Naive thymus-derived CD4-positive, alpha-beta T cell (primary cell): ENCODE data around the gene SLC35B4. TPM values are rescaled to one million over a fixed set of nuclear protein-coding genes. Genes with fewer than 3 reads are reported as not detected.

Source experiments
- ATAC-seq: fragments of 150-1000 bp; cut with Tn5 transposase; 2 replicates; pipeline ENCODE4 v1.10.0; 2021; ENCODE audit warnings: mild to moderate bottlenecking, moderate library complexity
- CTCF ChIA-PET: fragments of 350-600 bp; sonication (Branson Sonifier 250); formaldehyde crosslinking; loops from one replicate; lab custom pipeline; 2021; ENCODE audit warnings: antibody characterized with exemption; lab: Charles Lee
- POLR2A ChIA-PET: fragments of 350-600 bp; sonication (Branson Sonifier 250); formaldehyde crosslinking; loops from one replicate; lab custom pipeline; 2021; ENCODE audit warnings: antibody characterized with exemption, inconsistent platforms; lab: Charles Lee
- DNase-seq, 9 donors: peaks; one replicate each; pipeline versions ENCODE4 v3.0.0 to v3.0.0-alpha.2; 2020 to 2022; ENCODE audit warnings: mixed read lengths in 1 of 9
- H3K27ac ChIP-seq: one replicate; pipeline ENCODE4 v1.7.0; 2013; ENCODE audit warnings: mild to moderate bottlenecking, low read depth, low read length, moderate library complexity
- H3K27me3 ChIP-seq, 2 donors: one replicate each; pipeline ENCODE4 v1.7.0; 2013; ENCODE audit warnings: low read length in 2 of 2, mild to moderate bottlenecking in 2 of 2, moderate library complexity in 2 of 2; ENCODE audit not compliant: control insufficient read depth in 2 of 2, insufficient read depth in 2 of 2
- H3K36me3 ChIP-seq, 3 experiments: 1 replicate in 2 of 3; 2 replicates in 1 of 3; pipeline ENCODE4 v1.7.0; 2013; ENCODE audit warnings: low read length in 3 of 3, mild to moderate bottlenecking in 3 of 3, moderate library complexity in 1 of 3; ENCODE audit not compliant: insufficient read depth in 3 of 3, control insufficient read depth in 2 of 3
- H3K4me1 ChIP-seq, 2 donors: one replicate each; pipeline ENCODE4 v1.7.0; 2013; ENCODE audit warnings: low read length in 2 of 2, mild to moderate bottlenecking in 2 of 2, moderate library complexity in 1 of 2; ENCODE audit not compliant: control insufficient read depth in 2 of 2, insufficient read depth in 2 of 2
- H3K4me3 ChIP-seq: 2 replicates; pipeline ENCODE4 v1.7.0; 2013; ENCODE audit warnings: mild to moderate bottlenecking, low read length
- H3K9me3 ChIP-seq, 3 experiments: 1 replicate in 2 of 3; 2 replicates in 1 of 3; pipeline ENCODE4 v1.7.0; 2013; ENCODE audit warnings: low read length in 3 of 3; ENCODE audit not compliant: control insufficient read depth in 2 of 3
- H3K27ac Mint-ChIP-seq, 9 donors: one replicate each; pipeline ENCODE4 v1.8.0; 2020 to 2022; ENCODE audit warnings: mixed read lengths in 9 of 9, mild to moderate bottlenecking in 8 of 9, moderate library complexity in 5 of 9, inconsistent platforms in 2 of 9
- H3K27me3 Mint-ChIP-seq, 5 donors: one replicate each; pipeline ENCODE4 v1.8.0; 2021 to 2022; ENCODE audit warnings: mixed read lengths in 5 of 5, mild to moderate bottlenecking in 1 of 5
- H3K36me3 Mint-ChIP-seq, 5 donors: one replicate each; pipeline ENCODE4 v1.8.0; 2020 to 2022; ENCODE audit warnings: mixed read lengths in 5 of 5, mild to moderate bottlenecking in 3 of 5, inconsistent platforms in 1 of 5
- H3K4me1 Mint-ChIP-seq, 7 donors: one replicate each; pipeline ENCODE4 v1.8.0; 2020 to 2022; ENCODE audit warnings: mixed read lengths in 7 of 7, mild to moderate bottlenecking in 3 of 7, inconsistent platforms in 1 of 7
- H3K4me3 Mint-ChIP-seq, 10 donors: one replicate each; pipeline ENCODE4 v1.8.0; 2020 to 2022; ENCODE audit warnings: mild to moderate bottlenecking in 10 of 10, mixed read lengths in 10 of 10, moderate library complexity in 6 of 10, inconsistent platforms in 2 of 10
- H3K9me3 Mint-ChIP-seq, 11 donors: one replicate each; pipeline ENCODE4 v1.8.0; 2020 to 2022; ENCODE audit warnings: mixed read lengths in 11 of 11, mild to moderate bottlenecking in 4 of 11, inconsistent platforms in 1 of 11, moderate library complexity in 1 of 11
- intact Hi-C, 2 donors: fragments of 100-400 bp; cut with micrococcal nuclease; formaldehyde crosslinking; loops; one replicate each; pipeline ENCODE4 v1.15.1; 2023
- polyA plus RNA-seq, 2 donors: library from polyadenylated mRNA; unstranded; fragments of 300-500 nt; fragmentation: Illumina TruSeq; gene quantifications; one replicate each; pipeline ENCODE4 v1.2.3, GENCODE V29; 2021
- total RNA-seq, 6 experiments: library from RNA in 5 of 6; stranded (reverse) in 5 of 6; gene quantifications; 1 replicate in 5 of 6; 2 replicates in 1 of 6; pipeline ENCODE4 v1.2.3 and lab custom pipeline; 2021 to 2026

Gene SLC35B4
- total and polyA plus RNA-seq, 7 experiments from 2014 or later = 9.8 to 19.2 (median 12.2) TPM

- no peaks in the 10 kb centered on the region for H3K36me3 Mint-ChIP-seq
- CTCF ChIA-PET = interaction anchor here (0.7 kb wide), 1 partner anchor 1870 kb away, joined by 3 read pairs; no protein-coding TSS in a partner anchor
- Histone ChIP-seq H3K27ac (no peak overlapping the region), H3K4me3 (no peak overlapping the region), H3K27me3 (no peaks in the 10 kb centered on the region), H3K9me3 (no peaks in the 10 kb centered on the region), H3K36me3 (no peaks in the 10 kb centered on the region), H3K4me1 (no peaks in the 10 kb centered on the region)
- no peak for ATAC-seq
- DNase-seq = no peak
- H3K4me1 Mint-ChIP-seq = peaks cover 0 to 3% (median 0%) of the 10 kb centered on the region in 7 donors
- no peak overlapping the region for H3K4me3 Mint-ChIP-seq
- H3K27ac Mint-ChIP-seq = no peak overlapping the region
- H3K27me3 Mint-ChIP-seq = peaks cover 11 to 41% (median 31%) of the 10 kb centered on the region in 5 donors
- H3K9me3 Mint-ChIP-seq = no peaks in the 10 kb centered on the region
- POLR2A ChIA-PET = no interaction called here
- intact Hi-C loops = no loop called here
These were observed 32.7 kb downstream of the SLC35B4 start for GRCh38 chr7:134284011-134284410.

- Histone ChIP-seq H3K27me3 (no peaks in the 10 kb centered on the region), H3K9me3 (no peaks in the 10 kb centered on the region), H3K36me3 (no peaks in the 10 kb centered on the region), H3K27ac (no peak overlapping the region), H3K4me3 (no peak overlapping the region), H3K4me1 (no peaks in the 10 kb centered on the region)
- intact Hi-C loops = no loop called here
- no peaks in the 10 kb centered on the region for H3K9me3 Mint-ChIP-seq
- ChIA-PET POLR2A (no interaction called here), CTCF (no interaction called here)
- no peak overlapping the region for H3K4me3 Mint-ChIP-seq
- no peaks in the 10 kb centered on the region for H3K4me1 Mint-ChIP-seq
- DNase-seq = no peak
- ATAC-seq = no peak
- no peaks in the 10 kb centered on the region for H3K36me3 Mint-ChIP-seq
- peaks cover 25 to 56% (median 47%) of the 10 kb centered on the region in 5 donors for H3K27me3 Mint-ChIP-seq
- H3K27ac Mint-ChIP-seq = no peak overlapping the region
These were observed 36.2 kb downstream of the SLC35B4 start for GRCh38 chr7:134280508-134280907.

- intact Hi-C loops = no loop called here
- ATAC-seq = no peak
These were observed 36.8 kb downstream of the SLC35B4 start for GRCh38 chr7:134279898-134280297.

GRCh38 chr7:134279336-134279735, 37.4 kb downstream of the SLC35B4 start:
- POLR2A ChIA-PET = no interaction called here
- no peaks in the 10 kb centered on the region for H3K27me3 ChIP-seq

More at GRCh38 chr7:134279898-134280297, 36.8 kb downstream of the SLC35B4 start:
- Histone ChIP-seq H3K27me3 (no peaks in the 10 kb centered on the region), H3K4me1 (no peaks in the 10 kb centered on the region), H3K9me3 (no peaks in the 10 kb centered on the region), H3K27ac (no peak overlapping the region), H3K36me3 (no peaks in the 10 kb centered on the region), H3K4me3 (no peak overlapping the region)
- no peak overlapping the region for H3K27ac Mint-ChIP-seq
- H3K9me3 Mint-ChIP-seq = no peaks in the 10 kb centered on the region
- H3K4me1 Mint-ChIP-seq = no peaks in the 10 kb centered on the region
- H3K4me3 Mint-ChIP-seq = no peak overlapping the region
- CTCF ChIA-PET = no interaction called here
- peaks cover 30 to 62% (median 53%) of the 10 kb centered on the region in 5 donors for H3K27me3 Mint-ChIP-seq
- no peaks in the 10 kb centered on the region for H3K36me3 Mint-ChIP-seq
- POLR2A ChIA-PET = no interaction called here
- DNase-seq = no peak

GRCh38 chr7:134278502-134279153, 38.1 kb downstream of the SLC35B4 start:
- H3K4me1 Mint-ChIP-seq = no peaks in the 10 kb centered on the region
- H3K27ac ChIP-seq = no peak overlapping the region
- ChIA-PET POLR2A (no interaction called here), CTCF (no interaction called here)
- peaks cover 30 to 59% (median 49%) of the 10 kb centered on the region in 5 donors for H3K27me3 Mint-ChIP-seq
- H3K27ac Mint-ChIP-seq = no peak overlapping the region
- H3K36me3 Mint-ChIP-seq = no peaks in the 10 kb centered on the region
- H3K9me3 ChIP-seq = no peaks in the 10 kb centered on the region
- no peak for DNase-seq
- no peaks in the 10 kb centered on the region for H3K27me3 ChIP-seq
- H3K36me3 ChIP-seq = no peaks in the 10 kb centered on the region
- H3K9me3 Mint-ChIP-seq = no peaks in the 10 kb centered on the region
- intact Hi-C loops = no loop called here
- no peaks in the 10 kb centered on the region for H3K4me1 ChIP-seq
- H3K4me3 ChIP-seq = no peak overlapping the region
- H3K4me3 Mint-ChIP-seq = no peak overlapping the region
- no peak for ATAC-seq

More at GRCh38 chr7:134279336-134279735, 37.4 kb downstream of the SLC35B4 start:
- H3K4me3 Mint-ChIP-seq = no peak overlapping the region
- no peak for ATAC-seq
- peaks cover 33 to 65% (median 55%) of the 10 kb centered on the region in 5 donors for H3K27me3 Mint-ChIP-seq
- H3K36me3 Mint-ChIP-seq = no peaks in the 10 kb centered on the region
- H3K9me3 Mint-ChIP-seq = no peaks in the 10 kb centered on the region
- Histone ChIP-seq H3K36me3 (no peaks in the 10 kb centered on the region), H3K4me3 (no peak overlapping the region), H3K9me3 (no peaks in the 10 kb centered on the region), H3K4me1 (no peaks in the 10 kb centered on the region), H3K27ac (no peak overlapping the region)
- DNase-seq = no peak
- CTCF ChIA-PET = no interaction called here
- intact Hi-C loops = no loop called here
- no peak overlapping the region for H3K27ac Mint-ChIP-seq
- no peaks in the 10 kb centered on the region for H3K4me1 Mint-ChIP-seq

GRCh38 chr7:134276951-134277350, 39.8 kb downstream of the SLC35B4 start:
- H3K4me1 ChIP-seq = no peaks in the 10 kb centered on the region
- no peaks in the 10 kb centered on the region for H3K36me3 Mint-ChIP-seq

GRCh38 chr7:134262322-134262721, 54.4 kb downstream of the SLC35B4 start:
- ATAC-seq (no peak), DNase-seq (no peak)
- H3K9me3 Mint-ChIP-seq = peaks cover 4 to 19% (median 12%) of the 10 kb centered on the region in 11 donors
- intact Hi-C loops = no loop called here
- CTCF ChIA-PET = no interaction called here
- POLR2A ChIA-PET = no interaction called here
- Histone ChIP-seq H3K4me1 (no peaks in the 10 kb centered on the region), H3K4me3 (no peak overlapping the region), H3K27ac (no peak overlapping the region), H3K36me3 (no peaks in the 10 kb centered on the region), H3K27me3 (no peaks in the 10 kb centered on the region), H3K9me3 (peaks cover 0 to 2% (median 0%) of the 10 kb centered on the region in 3 experiments)
- no peak overlapping the region for H3K27ac Mint-ChIP-seq
- H3K4me3 Mint-ChIP-seq = no peak overlapping the region
- H3K36me3 Mint-ChIP-seq = peaks cover 0 to 6% (median 0%) of the 10 kb centered on the region in 5 donors
- no peaks in the 10 kb centered on the region for H3K4me1 Mint-ChIP-seq
- peaks cover 0 to 10% (median 5%) of the 10 kb centered on the region in 5 donors for H3K27me3 Mint-ChIP-seq

More at GRCh38 chr7:134276951-134277350, 39.8 kb downstream of the SLC35B4 start:
- ChIA-PET POLR2A (no interaction called here), CTCF (no interaction called here)
- no peak overlapping the region for H3K27ac ChIP-seq
- no peaks in the 10 kb centered on the region for H3K9me3 ChIP-seq
- H3K9me3 Mint-ChIP-seq = peaks cover 0 to 2% (median 0%) of the 10 kb centered on the region in 11 donors
- H3K4me3 ChIP-seq = no peak overlapping the region
- DNase-seq (no peak), ATAC-seq (no peak)
- peaks cover 36 to 47% (median 41%) of the 10 kb centered on the region in 5 donors for H3K27me3 Mint-ChIP-seq
- H3K4me1 Mint-ChIP-seq = peaks cover 0 to 2% (median 0%) of the 10 kb centered on the region in 7 donors
- no peaks in the 10 kb centered on the region for H3K27me3 ChIP-seq
- intact Hi-C loops = no loop called here
- no peak overlapping the region for H3K4me3 Mint-ChIP-seq
- no peak overlapping the region for H3K27ac Mint-ChIP-seq
- H3K36me3 ChIP-seq = no peaks in the 10 kb centered on the region
